KMS-11 (cell line): ENCODE data around the gene RFPL4AL1.
"Not testable (repeated sequence)": the region's sequence is repeated elsewhere in the genome, so short reads cannot be mapped to it uniquely, and the experiment has no call there.

Source experiments
- H2AFZ ChIP-seq: fragments of 200-600 bp; sonication (generic); 2 replicates; pipeline ENCODE4 v1.6.1; 2016; ENCODE audit warnings: antibody characterized with exemption, mixed run types, low read depth
- H3K27ac ChIP-seq: fragments of 200-600 bp; sonication (generic); 2 replicates; pipeline ENCODE4 v1.6.1; 2016; ENCODE audit warnings: mild to moderate bottlenecking, mixed run types
- H3K27me3 ChIP-seq: fragments of 200-600 bp; sonication (generic); 2 replicates; pipeline ENCODE4 v1.6.1; 2017; ENCODE audit warnings: mild to moderate bottlenecking, low read depth, mixed run types, moderate library complexity; ENCODE audit not compliant: insufficient read depth
- H3K36me3 ChIP-seq: fragments of 200-600 bp; sonication (generic); 2 replicates; pipeline ENCODE4 v1.6.1; 2017; ENCODE audit warnings: mild to moderate bottlenecking, mixed run types; ENCODE audit not compliant: insufficient read depth
- H3K4me1 ChIP-seq: fragments of 200-600 bp; sonication (generic); 2 replicates; pipeline ENCODE4 v1.6.1; 2016; ENCODE audit warnings: mild to moderate bottlenecking, low read depth, mixed run types; ENCODE audit not compliant: poor library complexity, severe bottlenecking
- H3K4me2 ChIP-seq: fragments of 200-600 bp; sonication (generic); 2 replicates; pipeline ENCODE4 v1.7.0; 2016; ENCODE audit warnings: mild to moderate bottlenecking, mixed run types
- H3K4me3 ChIP-seq: fragments of 200-600 bp; sonication (generic); IDR thresholded peaks from 2 replicates; pipeline ENCODE4 v1.6.1; 2017; ENCODE audit warnings: low read depth, low read length, mixed read lengths; ENCODE audit not compliant: insufficient read depth
- H3K79me2 ChIP-seq: fragments of 200-600 bp; sonication (generic); 2 replicates; pipeline ENCODE4 v1.6.1; 2016; ENCODE audit warnings: low read depth, mixed run types; ENCODE audit not compliant: insufficient read depth
- H3K9ac ChIP-seq: fragments of 200-600 bp; sonication (generic); 2 replicates; pipeline ENCODE4 v1.6.1; 2016; ENCODE audit warnings: mild to moderate bottlenecking, mixed run types
- H4K20me1 ChIP-seq: fragments of 200-600 bp; sonication (generic); 2 replicates; pipeline ENCODE4 v1.6.1; 2016; ENCODE audit warnings: mild to moderate bottlenecking, mixed run types; ENCODE audit not compliant: insufficient read depth
- CTCF ChIP-seq: fragments of 200-600 bp; sonication (generic); conservative IDR thresholded peaks from 2 replicates; pipeline ENCODE4 v1.6.1; 2017; ENCODE audit warnings: low read depth, mild to moderate bottlenecking, antibody characterized with exemption, low read length, moderate library complexity, mixed read lengths

Gene RFPL4AL1

GRCh38 chr19:55766466-55766865 lies 2.5 kb upstream of the RFPL4AL1 start:
- H3K4me3 ChIP-seq, result no peak overlapping the region
- no peak for TF ChIP-seq CTCF
- H3K79me2 ChIP-seq, result no peaks in the 10 kb centered on the region
- peak overlapping the region; percentile 10; the same call in 1 of the 2 replicates for H3K4me2 ChIP-seq
- no peak overlapping the region for H3K27ac ChIP-seq
- no peaks in the 10 kb centered on the region for H3K36me3 ChIP-seq
- no peak overlapping the region for H3K9ac ChIP-seq
- H3K4me1 ChIP-seq, result peaks cover 10% of the 10 kb centered on the region
- no peak overlapping the region for H2AFZ ChIP-seq
- no peaks in the 10 kb centered on the region for H4K20me1 ChIP-seq
- H3K27me3 ChIP-seq, result no peaks in the 10 kb centered on the region

GRCh38 chr19:55769632-55770031 lies 714 bp downstream of the RFPL4AL1 start:
- H3K4me1 ChIP-seq, H4K20me1 ChIP-seq, H3K27me3 ChIP-seq, H3K9ac ChIP-seq, H2AFZ ChIP-seq, H3K4me2 ChIP-seq, H3K4me3 ChIP-seq, H3K79me2 ChIP-seq, H3K36me3 ChIP-seq, H3K27ac ChIP-seq: not testable (repeated sequence)

- Histone ChIP-seq H3K4me2 (no peak overlapping the region), H3K36me3 (no peaks in the 10 kb centered on the region), H2AFZ (no peak overlapping the region), H3K4me3 (no peak overlapping the region), H3K9ac (no peak overlapping the region), H3K27me3 (no peaks in the 10 kb centered on the region), H3K4me1 (no peaks in the 10 kb centered on the region), H3K27ac (no peak overlapping the region), H4K20me1 (no peaks in the 10 kb centered on the region), H3K79me2 (no peaks in the 10 kb centered on the region)
- peak; percentile 57 for TF ChIP-seq CTCF
Observed at GRCh38 chr19:55777528-55777927, 8.6 kb downstream of the RFPL4AL1 start.

- no peaks in the 10 kb centered on the region for H3K79me2 ChIP-seq
- no peaks in the 10 kb centered on the region for H3K27me3 ChIP-seq
- no peak for TF ChIP-seq CTCF
- no peak overlapping the region for H3K4me3 ChIP-seq
- no peak overlapping the region for H3K27ac ChIP-seq
- H3K4me2 ChIP-seq, result no peak overlapping the region
- H3K4me1 ChIP-seq, result no peaks in the 10 kb centered on the region
- no peaks in the 10 kb centered on the region for H4K20me1 ChIP-seq
- no peak overlapping the region for H3K9ac ChIP-seq
- no peaks in the 10 kb centered on the region for H3K36me3 ChIP-seq
- no peak overlapping the region for H2AFZ ChIP-seq
Observed at GRCh38 chr19:55778331-55778730, 9.4 kb downstream of the RFPL4AL1 start.

GRCh38 chr19:55781112-55781511 lies 12.2 kb downstream of the RFPL4AL1 start:
- no peak for TF ChIP-seq CTCF
- Histone ChIP-seq H2AFZ (no peak overlapping the region), H3K4me3 (no peak overlapping the region), H3K4me1 (no peaks in the 10 kb centered on the region), H3K9ac (no peak overlapping the region), H3K36me3 (no peaks in the 10 kb centered on the region), H3K79me2 (no peaks in the 10 kb centered on the region), H3K4me2 (no peak overlapping the region), H3K27ac (no peak overlapping the region), H3K27me3 (no peaks in the 10 kb centered on the region), H4K20me1 (no peaks in the 10 kb centered on the region)
